GM12865 (cell line): ENCODE measurements around the gene ASTN2.
"Not testable (repeated sequence)": the region's sequence is repeated elsewhere in the genome, so short reads cannot be mapped to it uniquely, and the experiment has no call there.

ENCODE experiments used
- DNase-seq: peaks from one replicate; pipeline ENCODE4 v3.0.0; 2010; ENCODE audit warnings: low read depth
- H3K4me3 ChIP-seq: 2 replicates; pipeline ENCODE4 v1.5.1; 2011; ENCODE audit warnings: mild to moderate bottlenecking, low read depth, low read length, control low read depth
- CTCF ChIP-seq: IDR thresholded peaks from 2 replicates; pipeline ENCODE4 v1.5.1; 2011; ENCODE audit warnings: low read length, control low read depth, low read depth, inconsistent platforms; ENCODE audit not compliant: insufficient read depth; ENCODE audit errors: missing control alignments

The ASTN2 gene

GRCh38 chr9:116464987-116465571 is 949.8 kb downstream of the ASTN2 start:
- no peak for DNase-seq
- H3K4me3 ChIP-seq: no peak overlapping the region
- TF ChIP-seq CTCF: no peak

- TF ChIP-seq CTCF: no peak
- H3K4me3 ChIP-seq: no peak overlapping the region
Observed at GRCh38 chr9:116464423-116464822, 950.4 kb downstream of the ASTN2 start.

GRCh38 chr9:116461632-116462031 is 953.2 kb downstream of the ASTN2 start:
- DNase-seq: no peak
- no peak for TF ChIP-seq CTCF
- no peak overlapping the region for H3K4me3 ChIP-seq

More at GRCh38 chr9:116464423-116464822, 950.4 kb downstream of the ASTN2 start:
- DNase-seq: no peak

- no peak for TF ChIP-seq CTCF
Observed at GRCh38 chr9:116460026-116460425, 954.8 kb downstream of the ASTN2 start.

DNA sequence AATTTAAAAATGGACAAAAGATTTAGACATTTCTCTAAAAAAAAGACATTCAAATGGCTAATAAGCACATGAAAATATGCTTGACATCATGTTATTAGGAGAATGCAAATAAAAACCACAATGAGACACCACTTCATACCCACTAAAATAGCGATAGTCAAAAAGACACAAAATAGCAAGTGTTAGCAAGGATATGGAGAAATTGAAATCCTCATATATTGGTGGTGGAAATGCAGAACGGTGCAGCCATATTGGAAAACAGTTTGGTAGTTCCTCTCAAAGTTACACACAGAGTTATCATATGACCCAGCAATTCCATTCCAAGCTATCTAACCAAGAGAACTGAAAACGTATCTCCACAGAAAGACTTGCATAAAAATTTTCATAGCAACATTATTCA is 955.3 kb downstream of the ASTN2 start:
- no peak for DNase-seq
- no peak for TF ChIP-seq CTCF
- no peak overlapping the region for H3K4me3 ChIP-seq

More at GRCh38 chr9:116460026-116460425, 954.8 kb downstream of the ASTN2 start:
- no peak overlapping the region for H3K4me3 ChIP-seq
- no peak for DNase-seq

- TF ChIP-seq CTCF: no peak
- DNase-seq: no peak
- no peak overlapping the region for H3K4me3 ChIP-seq
Observed at GRCh38 chr9:116456490-116457088, 958.3 kb downstream of the ASTN2 start.

GRCh38 chr9:116454539-116454938 is 960.3 kb downstream of the ASTN2 start:
- DNase-seq: not testable (repeated sequence)

More at GRCh38 chr9:116454539-116454938, 960.3 kb downstream of the ASTN2 start:
- not testable (repeated sequence) for H3K4me3 ChIP-seq
